Mucosa of rectum (tissue), 2 donors: ENCODE measurements around the gene USP36.
"Not testable (repeated sequence)": the region's sequence is repeated elsewhere in the genome, so short reads cannot be mapped to it uniquely, and the experiment has no call there.

Experiments
- H3K27ac ChIP-seq, 2 donors: one replicate each; pipeline ENCODE4 v1.7.0; 2013; ENCODE audit warnings: inconsistent platforms in 2 of 2, low read depth in 2 of 2, low read length in 2 of 2
- H3K27me3 ChIP-seq, 2 donors: one replicate each; pipeline ENCODE4 v1.7.0; 2013; ENCODE audit warnings: low read length in 2 of 2; ENCODE audit not compliant: control insufficient read depth in 2 of 2, insufficient read depth in 2 of 2
- H3K36me3 ChIP-seq, 2 donors: one replicate each; pipeline ENCODE4 v1.7.0; 2013; ENCODE audit warnings: low read length in 2 of 2; ENCODE audit not compliant: control insufficient read depth in 2 of 2, insufficient read depth in 2 of 2
- H3K4me1 ChIP-seq, 2 donors: one replicate each; pipeline ENCODE4 v1.7.0; 2013; ENCODE audit warnings: low read length in 2 of 2, mild to moderate bottlenecking in 1 of 2; ENCODE audit not compliant: control insufficient read depth in 2 of 2, insufficient read depth in 2 of 2
- H3K4me3 ChIP-seq, 2 donors: one replicate each; pipeline ENCODE4 v1.7.0; 2013; ENCODE audit warnings: low read length in 2 of 2
- H3K9ac ChIP-seq, 2 donors: one replicate each; pipeline ENCODE4 v1.7.0; 2013; ENCODE audit warnings: low read length in 2 of 2, low read depth in 1 of 2, mild to moderate bottlenecking in 1 of 2
- H3K9me3 ChIP-seq, 2 donors: one replicate each; pipeline ENCODE4 v1.7.0; 2013; ENCODE audit warnings: low read length in 2 of 2; ENCODE audit not compliant: control insufficient read depth in 2 of 2
- donor health status: healthy.
- donor health status: Normal muscosa, but diverticular disease.

Gene USP36

DNA sequence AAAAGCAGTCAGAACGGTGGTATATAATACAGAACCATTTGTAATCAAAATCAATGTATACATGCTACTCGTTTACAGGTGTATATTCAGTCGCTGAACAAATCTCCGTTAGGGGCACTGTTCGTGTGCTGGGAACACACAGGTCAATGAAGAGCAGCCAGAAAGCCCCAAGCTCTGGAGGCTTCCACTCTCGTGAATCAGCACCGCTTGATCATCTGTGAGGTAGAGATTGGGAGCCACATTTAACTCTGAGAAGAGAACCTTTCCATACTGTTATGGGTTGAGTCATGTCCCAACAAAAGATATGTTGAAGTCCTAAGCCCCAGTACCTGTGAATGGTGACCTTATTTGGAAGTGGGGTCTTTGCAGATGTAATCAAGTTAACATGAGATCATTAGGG is 53.2 kb downstream of the USP36 start:
- Histone ChIP-seq H3K4me3 (no peak overlapping the region), H3K36me3 (peaks cover 0 to 4% of the 10 kb centered on the region in 2 donors), H3K27ac (no peak overlapping the region), H3K27me3 (no peaks in the 10 kb centered on the region), H3K9ac (no peak overlapping the region), H3K9me3 (no peaks in the 10 kb centered on the region), H3K4me1 (peaks cover 13% of the 10 kb centered on the region in 2 donors)

DNA sequence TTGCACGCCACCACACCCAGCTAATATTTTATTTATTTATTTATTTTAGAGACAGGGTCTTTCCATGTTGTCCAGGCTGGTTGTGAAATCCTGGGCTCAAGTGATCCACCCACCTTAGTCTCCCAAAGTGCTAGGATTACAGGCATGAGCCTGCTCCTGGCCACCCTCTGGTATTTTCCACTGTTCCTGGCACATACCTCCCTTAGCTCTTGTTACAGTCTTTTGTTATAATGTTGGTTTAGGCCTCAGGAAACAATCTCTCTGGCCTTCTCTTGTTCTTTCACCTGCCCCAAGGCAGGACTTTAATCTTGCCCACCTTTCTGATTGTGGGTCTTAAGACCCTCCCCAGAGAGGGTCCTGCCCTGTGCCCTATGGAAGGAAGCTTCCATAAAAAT is 55.0 kb downstream of the USP36 start:
- Histone ChIP-seq H3K27ac (no peak overlapping the region), H3K4me1 (peaks cover 13 to 18% of the 10 kb centered on the region in 2 donors), H3K9me3 (no peaks in the 10 kb centered on the region), H3K27me3 (no peaks in the 10 kb centered on the region), H3K4me3 (no peak overlapping the region), H3K36me3 (no peaks in the 10 kb centered on the region), H3K9ac (no peak overlapping the region)

GRCh38 chr17:78785011-78785662 is 55.5 kb downstream of the USP36 start:
- H3K9ac ChIP-seq, result no peak overlapping the region
- H3K36me3 ChIP-seq, result no peaks in the 10 kb centered on the region
- H3K9me3 ChIP-seq, result no peaks in the 10 kb centered on the region
- no peak overlapping the region for H3K27ac ChIP-seq
- no peaks in the 10 kb centered on the region for H3K27me3 ChIP-seq
- no peak overlapping the region for H3K4me3 ChIP-seq
- H3K4me1 ChIP-seq, result peaks cover 16 to 22% of the 10 kb centered on the region in 2 donors

DNA sequence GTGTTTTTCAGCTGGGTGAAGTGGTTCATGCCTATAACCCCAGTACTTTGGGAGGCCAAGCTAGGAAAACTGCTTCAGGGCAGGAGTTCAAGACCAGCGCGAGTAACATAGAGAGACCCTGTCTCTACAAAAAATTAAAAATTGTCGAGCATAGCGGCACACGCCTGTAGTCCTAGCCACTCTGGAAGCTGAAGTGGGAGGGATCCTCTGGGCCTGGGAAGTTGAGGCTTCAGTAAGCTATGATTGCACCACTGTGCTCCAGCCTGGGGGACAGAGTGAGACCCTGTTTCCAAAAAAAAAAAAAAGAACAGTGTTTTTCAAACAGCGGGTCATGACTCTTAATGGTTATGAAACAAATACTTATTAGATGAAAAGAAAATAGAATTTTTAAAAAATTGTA is 56.3 kb downstream of the USP36 start:
- H3K9me3 ChIP-seq, result no peaks in the 10 kb centered on the region
- H3K27ac ChIP-seq, result peak overlapping the region in 1 of 2 donors; percentile 48
- peaks cover 18 to 21% of the 10 kb centered on the region in 2 donors for H3K4me1 ChIP-seq
- H3K4me3 ChIP-seq, result no peak overlapping the region
- no peaks in the 10 kb centered on the region for H3K36me3 ChIP-seq
- no peak overlapping the region for H3K9ac ChIP-seq
- no peaks in the 10 kb centered on the region for H3K27me3 ChIP-seq

GRCh38 chr17:78783711-78784324 is 56.8 kb downstream of the USP36 start:
- Histone ChIP-seq H3K9ac (no peak overlapping the region), H3K9me3 (no peaks in the 10 kb centered on the region), H3K4me1 (peaks cover 16 to 18% of the 10 kb centered on the region in 2 donors), H3K4me3 (no peak overlapping the region), H3K27ac (peak overlapping the region in 1 of 2 donors; percentile 48), H3K27me3 (no peaks in the 10 kb centered on the region), H3K36me3 (no peaks in the 10 kb centered on the region)

DNA sequence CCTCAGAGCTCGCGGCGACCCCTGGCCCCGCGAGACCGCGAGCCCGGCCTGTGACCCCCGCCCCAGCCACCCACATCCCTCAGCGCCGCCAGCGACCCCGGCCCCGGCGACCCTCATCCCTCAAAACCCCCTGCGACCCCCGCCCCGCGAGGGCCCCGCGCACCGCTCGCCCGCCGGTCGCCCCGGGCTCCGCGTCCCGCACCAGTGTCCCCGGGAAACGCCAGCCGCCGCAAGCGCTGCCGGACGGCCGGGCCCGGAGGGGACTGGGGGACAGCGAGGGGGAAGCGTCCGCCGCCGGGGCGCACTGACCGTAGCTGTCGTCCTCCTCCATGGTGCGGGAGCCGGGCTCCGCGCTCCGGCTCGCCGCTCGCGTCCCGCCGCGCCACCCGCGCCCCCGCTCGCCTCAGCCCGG is 58.7 kb downstream of the USP36 start, which contains the start of gene CYTH1:
CYTH1 (minus strand) TSS at position 381 of the 412 bp plus-strand sequence; CDS start at position 331, 50 bp downstream.
- Histone ChIP-seq H3K27me3 (no peaks in the 10 kb centered on the region), H3K36me3 (no peaks in the 10 kb centered on the region), H3K4me1 (peaks cover 14 to 16% of the 10 kb centered on the region in 2 donors), H3K27ac (peak within 1 kb of the TSS; percentile 90 to 98), H3K9ac (peak within 1 kb of the TSS; percentile 99), H3K9me3 (no peaks in the 10 kb centered on the region), H3K4me3 (peak within 1 kb of the TSS; percentile 93 to 99)

DNA sequence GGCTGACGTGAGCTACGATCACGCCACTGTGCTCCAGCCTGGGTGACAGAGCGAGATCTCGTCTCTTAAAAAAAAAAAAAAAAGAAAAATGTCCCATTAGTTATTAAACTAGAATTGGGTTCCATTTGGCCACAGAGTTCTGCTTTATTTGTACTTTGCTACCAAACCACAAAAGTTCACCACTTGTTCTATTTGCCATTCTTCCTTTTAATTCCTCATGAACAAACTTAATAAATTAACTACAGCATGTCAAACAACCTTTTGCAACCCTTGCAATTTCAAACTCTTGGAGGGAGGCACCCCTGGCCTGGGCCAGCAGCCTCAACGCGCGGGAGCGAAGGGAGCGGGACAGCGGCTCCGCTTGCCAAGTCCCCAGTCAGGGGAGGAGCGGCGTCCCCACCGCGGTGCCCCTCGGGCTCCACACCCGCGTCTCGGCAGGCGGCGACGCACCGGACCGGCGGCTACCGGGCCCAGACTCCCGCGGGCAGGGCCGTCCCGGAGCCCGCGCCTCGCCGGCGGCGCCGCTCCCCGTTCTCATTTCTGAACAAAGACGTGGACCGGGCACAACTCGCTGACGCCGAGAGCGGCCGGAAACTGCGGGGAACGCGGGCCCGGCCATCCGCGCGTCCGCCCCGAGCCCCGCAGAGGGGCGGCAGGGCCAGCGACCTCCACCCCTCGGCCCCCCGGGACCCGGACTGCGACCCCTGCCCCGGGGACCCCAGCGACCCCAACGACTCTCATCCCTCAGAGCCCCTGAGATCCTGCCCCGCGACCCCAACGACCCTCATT is 59.3 kb downstream of the USP36 start:
- Histone ChIP-seq H3K4me3 (peak overlapping the region; percentile 76 to 84), H3K36me3 (no peaks in the 10 kb centered on the region), H3K27ac (peak overlapping the region; percentile 86), H3K4me1 (peaks cover 14 to 16% of the 10 kb centered on the region in 2 donors), H3K9ac (peak overlapping the region; percentile 70 to 90), H3K9me3 (no peaks in the 10 kb centered on the region), H3K27me3 (no peaks in the 10 kb centered on the region)

- Histone ChIP-seq H3K27me3 (no peaks in the 10 kb centered on the region), H3K36me3 (no peaks in the 10 kb centered on the region), H3K4me1 (peaks cover 14 to 16% of the 10 kb centered on the region in 2 donors), H3K27ac (peak overlapping the region; percentile 73 to 78), H3K9me3 (no peaks in the 10 kb centered on the region), H3K4me3 (peak overlapping the region in 1 of 2 donors; percentile 23), H3K9ac (peak overlapping the region; percentile 60 to 62)
These were observed 60.3 kb downstream of the USP36 start for GRCh38 chr17:78780335-78780734.

- peak overlapping the region; percentile 73 to 78 for H3K27ac ChIP-seq
- H3K4me3 ChIP-seq, result peak overlapping the region; percentile 23 to 35
- H3K9ac ChIP-seq, result peak overlapping the region; percentile 60 to 62
- H3K27me3 ChIP-seq, result no peaks in the 10 kb centered on the region
- peaks cover 14 to 16% of the 10 kb centered on the region in 2 donors for H3K4me1 ChIP-seq
- H3K9me3 ChIP-seq, result no peaks in the 10 kb centered on the region
- H3K36me3 ChIP-seq, result no peaks in the 10 kb centered on the region
These were observed 60.8 kb downstream of the USP36 start for GRCh38 chr17:78779850-78780249.

DNA sequence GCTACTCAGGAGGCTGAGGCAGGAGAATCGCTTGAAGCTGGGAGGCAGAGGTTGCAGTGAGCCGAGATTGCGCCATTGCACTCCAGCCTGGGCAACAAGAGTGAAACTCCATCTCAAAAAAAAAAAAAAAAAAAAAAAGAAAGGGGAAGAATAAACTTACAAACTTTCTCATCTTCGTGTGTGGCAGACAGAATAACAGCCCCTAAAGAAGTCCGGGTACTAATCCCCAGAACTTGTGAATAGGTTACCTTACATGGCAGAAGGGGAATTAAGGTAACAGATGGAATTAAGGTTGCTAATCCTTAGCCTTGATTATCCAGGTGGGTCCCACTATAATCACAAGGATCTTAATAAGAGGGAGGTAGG is 61.3 kb downstream of the USP36 start:
- H3K4me1 ChIP-seq, result peaks cover 14 to 16% of the 10 kb centered on the region in 2 donors
- peak overlapping the region; percentile 23 to 35 for H3K4me3 ChIP-seq
- not testable (repeated sequence) for H3K27me3 ChIP-seq

More for the DNA sequence above, 61.3 kb downstream of the USP36 start:
- H3K36me3 ChIP-seq, H3K9me3 ChIP-seq: not testable (repeated sequence)
- Histone ChIP-seq H3K27ac (peak overlapping the region; percentile 73 to 78), H3K9ac (peak overlapping the region; percentile 60 to 62)
